GM20000 (cell line): ENCODE results near the gene CEP78.

Source experiments
- DNase-seq: peaks from one replicate; pipeline ENCODE4 v3.0.0; 2012; ENCODE audit warnings: low spot score
- CTCF ChIP-seq: IDR thresholded peaks from 2 replicates; pipeline ENCODE4 v1.5.1; 2012; ENCODE audit warnings: mild to moderate bottlenecking, control low read depth; ENCODE audit errors: extremely low read depth, missing control alignments

The CEP78 gene

GRCh38 chr9:78207319-78207718, 28.6 kb upstream of the CEP78 start:
- no peak for TF ChIP-seq CTCF

GRCh38 chr9:78207901-78208300, 28.0 kb upstream of the CEP78 start:
- TF ChIP-seq CTCF, result no peak
- no peak for DNase-seq

More at GRCh38 chr9:78207319-78207718, 28.6 kb upstream of the CEP78 start:
- no peak for DNase-seq

GRCh38 chr9:78209127-78209526, 26.7 kb upstream of the CEP78 start:
- no peak for TF ChIP-seq CTCF
- DNase-seq, result no peak

- peak; percentile 62 for DNase-seq
- TF ChIP-seq CTCF, result no peak
Measured at GRCh38 chr9:78210841-78211301, 25.0 kb upstream of the CEP78 start.

- TF ChIP-seq CTCF, result no peak
- no peak for DNase-seq
Measured at GRCh38 chr9:78212868-78213267, 23.0 kb upstream of the CEP78 start.

- no peak for DNase-seq
- TF ChIP-seq CTCF, result no peak
Measured at GRCh38 chr9:78213712-78214111, 22.2 kb upstream of the CEP78 start.

GRCh38 chr9:78214492-78214891, 21.4 kb upstream of the CEP78 start:
- no peak for DNase-seq
- TF ChIP-seq CTCF, result no peak
